GM12878 (cell line): ENCODE data around the gene CADM2. TPM values are rescaled to one million over a fixed set of nuclear protein-coding genes. Genes with fewer than 3 reads are reported as not detected.

Experiments used
- ATAC-seq: fragments of 200-7000 bp; cut with Tn5 transposase; 3 replicates; pipeline ENCODE4 v1.9.1; 2020; ENCODE audit warnings: mild to moderate bottlenecking, moderate library complexity
- BruUV-seq: library from RNA; stranded (reverse); fragments of 400-500 nt; replicated peaks from 2 replicates; lab custom pipeline; 2021; lab: Mats Ljungman, UMichigan
- CTCF ChIA-PET: fragments of 300-600 bp; sonication (Branson Sonifier 250); formaldehyde crosslinking; extraction: SDS; loops from one replicate; lab custom pipeline; 2021; ENCODE audit warnings: inconsistent platforms; lab: Yijun Ruan, JAX
- POLR2A ChIA-PET: fragments of 350-600 bp; formaldehyde crosslinking; extraction: SDS; loops from one replicate; lab custom pipeline; 2021; ENCODE audit warnings: inconsistent platforms; lab: Charles Lee
- RAD21 ChIA-PET: fragments of 300-600 bp; sonication (Branson Sonifier 250); formaldehyde crosslinking; loops from one replicate; lab custom pipeline; 2023; ENCODE audit warnings: antibody characterized with exemption; ENCODE audit not compliant: unreplicated experiment; lab: Charles Lee
- SMC1A ChIA-PET: fragments of 300-600 bp; sonication (Branson Sonifier 250); formaldehyde crosslinking; loops from one replicate; lab custom pipeline; 2023; ENCODE audit not compliant: unreplicated experiment, uncharacterized antibody; lab: Charles Lee
- DNase-seq: peaks from one replicate; pipeline ENCODE4 v3.0.0-alpha.2; 2011; ENCODE audit warnings: low read depth, low spot score
- FAIRE-seq: peaks from 3 replicates; lab custom pipeline; 2011; peaks lifted over from hg19 to GRCh38; lab: Jason Lieb, UNC
- H2AFZ ChIP-seq: 2 replicates; pipeline ENCODE4 v1.6.0; 2011; ENCODE audit warnings: low read depth, low read length, control low read depth; ENCODE audit not compliant: control insufficient read depth
- H3K27ac ChIP-seq: 2 replicates; pipeline ENCODE4 v1.5.1; 2011; ENCODE audit warnings: control low read depth; ENCODE audit not compliant: control insufficient read depth, insufficient read depth
- H3K27me3 ChIP-seq, 2 experiments: replicated peaks in 1 of 2; 2 replicates each; pipeline versions ENCODE4 v1.6.0 to v1.6.1; 2011; ENCODE audit warnings: low read length in 1 of 2; ENCODE audit not compliant: control insufficient read depth in 2 of 2, insufficient read depth in 2 of 2
- H3K36me3 ChIP-seq, 2 experiments: 2 replicates each; pipeline ENCODE4 v1.5.1; 2011; ENCODE audit warnings: low read length in 1 of 2; ENCODE audit not compliant: control insufficient read depth in 2 of 2, insufficient read depth in 2 of 2
- H3K4me1 ChIP-seq: 2 replicates; pipeline ENCODE4 v1.6.1; 2011; ENCODE audit warnings: mild to moderate bottlenecking, low read length, moderate library complexity, mixed read lengths; ENCODE audit not compliant: control insufficient read depth, insufficient read depth
- H3K4me2 ChIP-seq: 2 replicates; pipeline ENCODE4 v1.6.0; 2011; ENCODE audit warnings: control low read depth; ENCODE audit not compliant: control insufficient read depth, insufficient read depth
- H3K4me3 ChIP-seq: fragments of 200-600 bp; sonication (generic); 2 replicates; pipeline ENCODE4 v1.5.1; 2016
- H3K79me2 ChIP-seq: 2 replicates; pipeline ENCODE4 v1.6.0; 2011; ENCODE audit warnings: low read length; ENCODE audit not compliant: control insufficient read depth, insufficient read depth
- H3K9ac ChIP-seq: 2 replicates; pipeline ENCODE4 v1.8.0; 2011; ENCODE audit warnings: low read length, control low read depth, mixed read lengths; ENCODE audit not compliant: control insufficient read depth, insufficient read depth
- H3K9me3 ChIP-seq: replicated peaks from 3 replicates; pipeline ENCODE4 v1.5.1; 2011; ENCODE audit warnings: mild to moderate bottlenecking, low read length; ENCODE audit not compliant: control insufficient read depth, insufficient read depth
- H4K20me1 ChIP-seq: 2 replicates; pipeline ENCODE4 v1.6.0; 2011; ENCODE audit not compliant: control insufficient read depth, insufficient read depth
- BMI1 ChIP-seq: fragments of 450-650 bp; IDR thresholded peaks from 2 replicates; pipeline ENCODE4 v1.6.1; 2016; ENCODE audit warnings: mild to moderate bottlenecking, moderate library complexity, borderline replicate concordance
- BRCA1 ChIP-seq: IDR thresholded peaks from 2 replicates; pipeline ENCODE4 v1.6.1; 2011; ENCODE audit warnings: low read depth, low read length, improper control_type of control experiment
- CREB1 ChIP-seq: IDR thresholded peaks from 2 replicates; pipeline ENCODE4 v1.6.1; 2012; ENCODE audit warnings: low read depth, mild to moderate bottlenecking, inconsistent platforms
- E2F8 ChIP-seq: fragments of 450-650 bp; IDR thresholded peaks from 2 replicates; pipeline ENCODE4 v1.6.1; 2018; ENCODE audit warnings: mild to moderate bottlenecking, low read depth, moderate library complexity; ENCODE audit not compliant: partially characterized antibody
- HDAC2 ChIP-seq: fragments of 200-600 bp; sonication (generic); IDR thresholded peaks from 2 replicates; pipeline ENCODE4 v1.6.1; 2017
- KDM1A ChIP-seq: fragments of 200-600 bp; sonication (generic); IDR thresholded peaks from 2 replicates; pipeline ENCODE4 v1.6.1; 2016; ENCODE audit warnings: borderline replicate concordance
- PBX3 ChIP-seq: IDR thresholded peaks from 2 replicates; pipeline ENCODE4 v1.6.1; 2011; ENCODE audit warnings: mild to moderate bottlenecking, low read depth, low read length, moderate library complexity; ENCODE audit not compliant: insufficient replicate concordance
- RBBP5 ChIP-seq: fragments of 200-600 bp; sonication (generic); conservative IDR thresholded peaks from 2 replicates; pipeline ENCODE4 v1.6.1; 2016
- RELB ChIP-seq: fragments of 450-650 bp; IDR thresholded peaks from 2 replicates; pipeline ENCODE4 v1.6.1; 2017; ENCODE audit warnings: low read depth, mild to moderate bottlenecking, moderate library complexity
- SMAD5 ChIP-seq: IDR thresholded peaks from 2 replicates; pipeline ENCODE4 v1.6.1; 2016; ENCODE audit warnings: antibody characterized with exemption, low read depth
- TCF12 ChIP-seq: IDR thresholded peaks from 2 replicates; pipeline ENCODE4 v1.6.1; 2011; ENCODE audit warnings: low read depth, mild to moderate bottlenecking, low read length
- ZNF622 ChIP-seq: fragments of 450-650 bp; IDR thresholded peaks from 2 replicates; pipeline ENCODE4 v1.6.1; 2017; ENCODE audit warnings: mild to moderate bottlenecking, inconsistent platforms
- ZNF687 ChIP-seq: fragments of 450-650 bp; IDR thresholded peaks from 2 replicates; pipeline ENCODE4 v1.6.1; 2017; ENCODE audit warnings: mild to moderate bottlenecking, moderate library complexity
- WGBS: methylation state at CpG from one replicate; pipeline ENCODE4 v1.1.6; 2016; ENCODE audit warnings: low lambda C conversion rate; ENCODE audit not compliant: insufficient replicate concordance, insufficient coverage; ENCODE audit errors: missing lambda C conversion rate; 5-methylcytosine and 5-hydroxymethylcytosine counted together
- in situ Hi-C: fragments of 300-500 bp; cut with MboI; formaldehyde crosslinking; loops from 9 replicates; pipeline ENCODE4 v1.14.3; 2018; ENCODE audit warnings: mixed read lengths
- intact Hi-C: fragments of 100-400 bp; cut with micrococcal nuclease; formaldehyde crosslinking; loops from one replicate; pipeline ENCODE4 v1.14.2; 2022; ENCODE audit not compliant: unreplicated experiment
- polyA plus RNA-seq, 11 experiments: library from polyadenylated mRNA; depleted of rRNA in 4 of 11; unstranded in 6 of 11; stranded (reverse) in 5 of 11; fragments of >200 nt; fragmentation: Nextera tagmentation in 4 of 11; fragmentation: Illumina TruSeq in 1 of 11; extraction: Ambion mirVana in 4 of 11; extraction: Trizol in 1 of 11; gene quantifications; 1 replicate in 1 of 11; 2 replicates in 10 of 11; pipeline versions ENCODE4 v1.2.1 to v1.2.3, GENCODE V29; 2011 to 2016; ENCODE audit warnings: inconsistent platforms in 2 of 11, missing spikeins in 2 of 11, low read depth in 1 of 11
- total RNA-seq, 4 experiments: library from RNA; depleted of rRNA in 3 of 4; stranded (reverse); fragments of >200 nt in 3 of 4; fragmentation: Illumina TruSeq in 1 of 4; extraction: Trizol in 1 of 4; gene quantifications; 2 replicates each; pipeline versions ENCODE4 v1.2.1 to v1.2.3, GENCODE V29; 2013 to 2021

Gene CADM2
- total and polyA plus RNA-seq, 10 of the 15 experiments (the other 5 are each of a cell fraction or from before 2014, with no cell fraction given) = 0.13 TPM; not detected in 9

- CTCF ChIA-PET = no interaction called here
- H3K27ac ChIP-seq = no peak overlapping the region
- BruUV-seq = no TSS peak
- H3K4me3 ChIP-seq = no peak overlapping the region
- no peak for DNase-seq
- ATAC-seq = no peak
- H3K9ac ChIP-seq = no peak overlapping the region
- no peak for TF ChIP-seq KDM1A
- no peak for TF ChIP-seq BRCA1
- no peak for TF ChIP-seq CREB1
- TF ChIP-seq ZNF622 = no peak
- TF ChIP-seq PBX3 = no peak
- no peak for TF ChIP-seq SMAD5
- no peak for TF ChIP-seq RBBP5
- TF ChIP-seq TCF12 = no peak
- no peak for TF ChIP-seq ZNF687
- TF ChIP-seq BMI1 = no peak
- no peak for TF ChIP-seq RELB
- TF ChIP-seq HDAC2 = no peak
- no peak for TF ChIP-seq E2F8
- TF ChIP-seq, all 136 proteins: peak for 0
- POLR2A ChIA-PET = no interaction called here
- RAD21 ChIA-PET = no interaction called here
- in situ Hi-C loops (no loop called here), intact Hi-C loops (no loop called here)
- FAIRE-seq = no peak
- H4K20me1 ChIP-seq = no peaks in the 10 kb centered on the region
- no peaks in the 10 kb centered on the region for H3K27me3 ChIP-seq
- H3K36me3 ChIP-seq = no peaks in the 10 kb centered on the region
- H3K9me3 ChIP-seq = no peaks in the 10 kb centered on the region
- no peaks in the 10 kb centered on the region for H3K4me1 ChIP-seq
- WGBS = 32% methylated on average over 4 of the region's 4 CpGs
- no peaks in the 10 kb centered on the region for H3K79me2 ChIP-seq
- H2AFZ ChIP-seq = no peak overlapping the region
- H3K4me2 ChIP-seq = no peak overlapping the region
- SMC1A ChIA-PET = no interaction called here
Measured at GRCh38 chr3:85785766-85786165, 827.0 kb downstream of the CADM2 start.
